ENCODE results near the gene ATOSB. TPM values are rescaled to one million over a fixed set of nuclear protein-coding genes. Genes with fewer than 3 reads are reported as not detected.

The ATOSB gene
- total RNA-seq = 10 to 100 TPM; 16.2 to 26.4 (median 21.7) TPM

GRCh38 chr9:35115680-35116538 is at the start of gene ATOSB:
TSS of gene ATOSB (minus strand) at chr9:35115862. CDS start at chr9:35108274, 7,588 bp downstream.
- peak; percentile 99 for DNase-seq (ENCODE audit: extremely low spot score)
- Histone ChIP-seq H3K27me3 (no peaks in the 10 kb centered on the region), H3K4me1 (peaks cover 48 to 58% (median 56%) of the 10 kb centered on the region in 4 donors), H3K27ac (replicated peaks in 1 of 4) (peak within 1 kb of the TSS; percentile 83 to 93 (median 89)), H3K36me3 (no peaks in the 10 kb centered on the region), H3K9me3 (no peaks in the 10 kb centered on the region), H3K4me3 (peak within 1 kb of the TSS; percentile 60 to 75 (median 62))
- TF ChIP-seq EP300 (IDR thresholded peaks at IDR 0.05) = no peak
- TF ChIP-seq POLR2A (IDR thresholded peaks at IDR 0.05; ENCODE audit: low read depth) = peak; percentile 30
- peak; percentile 59 to 73 for TF ChIP-seq POLR2AphosphoS5 (IDR thresholded peaks at IDR 0.05)
- no peak for TF ChIP-seq CTCF (IDR thresholded peaks at IDR 0.05)
- under 1% methylated on average over 51 of the region's 54 CpGs for WGBS
- intact Hi-C loops (cut with DNase I) = loop anchor here (1.0 to 10.0 kb wide), 4 partner anchors 46 to 436 kb away; partner anchors contain the start of gene UNC13B

GRCh38 chr9:35164711-35165110 is 49.0 kb upstream of the ATOSB start:
- intact Hi-C loops (cut with DNase I) = loop anchor here (5.0 kb wide), 1 partner anchor 47 kb away; the partner anchor contains the start of gene ATOSB
- no peak for DNase-seq (ENCODE audit: extremely low spot score)
- 71% methylated on average over 3 of the region's 3 CpGs for WGBS
- Histone ChIP-seq H3K9me3 (no peaks in the 10 kb centered on the region), H3K27ac (replicated peaks in 1 of 4) (no peak overlapping the region), H3K36me3 (no peaks in the 10 kb centered on the region), H3K4me1 (peaks cover 7 to 35% (median 28%) of the 10 kb centered on the region in 4 donors), H3K27me3 (no peaks in the 10 kb centered on the region), H3K4me3 (no peak overlapping the region)
- TF ChIP-seq POLR2A (IDR thresholded peaks at IDR 0.05; ENCODE audit: low read depth) = no peak
- TF ChIP-seq POLR2AphosphoS5 (IDR thresholded peaks at IDR 0.05) = peak in 1 of 2 donors; percentile 12

GRCh38 chr9:35163413-35163812 is 47.8 kb upstream of the ATOSB start:
- Histone ChIP-seq H3K4me3 (peak overlapping the region in 3 of 4 donors; percentile 76 to 94 (median 81)), H3K36me3 (no peaks in the 10 kb centered on the region), H3K9me3 (no peaks in the 10 kb centered on the region), H3K4me1 (peaks cover 7 to 35% (median 28%) of the 10 kb centered on the region in 4 donors), H3K27ac (replicated peaks in 1 of 4) (peak overlapping the region; percentile 92 to 97 (median 94)), H3K27me3 (no peaks in the 10 kb centered on the region)
- no peak for DNase-seq (ENCODE audit: extremely low spot score)
- intact Hi-C loops (cut with DNase I) = loop anchor here (5.0 kb wide), 1 partner anchor 46 kb away; the partner anchor contains the start of gene ATOSB
- WGBS = 60% methylated on average over 3 of the region's 3 CpGs
- no peak for TF ChIP-seq CTCF (IDR thresholded peaks at IDR 0.05)
- no peak for TF ChIP-seq EP300 (IDR thresholded peaks at IDR 0.05)
- TF ChIP-seq POLR2A (IDR thresholded peaks at IDR 0.05; ENCODE audit: low read depth) = no peak
- TF ChIP-seq POLR2AphosphoS5 (IDR thresholded peaks at IDR 0.05) = no peak

GRCh38 chr9:35162605-35163315 is 47.1 kb upstream of the ATOSB start:
- WGBS = 23% methylated on average over 11 of the region's 11 CpGs

More at GRCh38 chr9:35162605-35163315, 47.1 kb upstream of the ATOSB start:
- Histone ChIP-seq H3K4me3 (peak overlapping the region; percentile 76 to 94 (median 82)), H3K4me1 (peaks cover 7 to 35% (median 28%) of the 10 kb centered on the region in 4 donors), H3K9me3 (no peaks in the 10 kb centered on the region), H3K27ac (replicated peaks in 1 of 4) (peak overlapping the region; percentile 92 to 97 (median 94)), H3K36me3 (no peaks in the 10 kb centered on the region), H3K27me3 (no peaks in the 10 kb centered on the region)
- no peak for DNase-seq (ENCODE audit: extremely low spot score)
- intact Hi-C loops (cut with DNase I) = loop anchor here (5.0 kb wide), 1 partner anchor 45 kb away; the partner anchor contains the start of gene ATOSB
- TF ChIP-seq POLR2AphosphoS5 (IDR thresholded peaks at IDR 0.05) (no peak), EP300 (IDR thresholded peaks at IDR 0.05) (no peak), POLR2A (IDR thresholded peaks at IDR 0.05; ENCODE audit: low read depth) (no peak), CTCF (IDR thresholded peaks at IDR 0.05) (no peak)

Measured in esophagus muscularis mucosa (tissue), 4 donors.